Panc1 (cell line): ENCODE results near the gene SPDYE16. TPM values are rescaled to one million over a fixed set of nuclear protein-coding genes. Genes with fewer than 3 reads are reported as not detected.
"Not testable (repeated sequence)": the region's sequence is repeated elsewhere in the genome, so short reads cannot be mapped to it uniquely, and the experiment has no call there.

Source experiments
- ATAC-seq: fragments of 200-7000 bp; cut with Tn5 transposase; 2 replicates; pipeline ENCODE4 v1.9.1; 2020; ENCODE audit warnings: mild to moderate bottlenecking, moderate library complexity
- BruUV-seq: library from RNA; stranded (reverse); fragments of 400-500 nt; replicated peaks from 2 replicates; lab custom pipeline; 2021; lab: Mats Ljungman, UMichigan
- CTCF ChIA-PET: fragments of 300-600 bp; sonication (Branson Sonifier 250); formaldehyde crosslinking; loops from one replicate; lab custom pipeline; 2022; ENCODE audit warnings: antibody characterized with exemption; lab: Charles Lee
- POLR2A ChIA-PET: fragments of 300-600 bp; sonication (Branson Sonifier 250); formaldehyde crosslinking; loops from one replicate; lab custom pipeline; 2022; ENCODE audit warnings: antibody characterized with exemption; lab: Charles Lee
- DNase-seq: peaks from one replicate; pipeline ENCODE4 v3.0.0-alpha.2; 2010; ENCODE audit warnings: low read depth, low spot score
- H3K27ac ChIP-seq: 2 replicates; pipeline ENCODE4 v1.5.1; 2011; ENCODE audit warnings: mild to moderate bottlenecking, low read length, inconsistent platforms
- H3K27me3 ChIP-seq: fragments of 200-500 bp; sonication (Bioruptor generic); 2 replicates; pipeline ENCODE4 v1.6.0; 2014; ENCODE audit warnings: low read length, inconsistent platforms; ENCODE audit not compliant: control insufficient read depth, insufficient read depth
- H3K36me3 ChIP-seq: fragments of 200-500 bp; sonication (Bioruptor generic); 2 replicates; pipeline ENCODE4 v1.5.1; 2014; ENCODE audit warnings: inconsistent platforms, mild to moderate bottlenecking, low read length, moderate library complexity; ENCODE audit not compliant: control insufficient read depth, insufficient read depth
- H3K4me1 ChIP-seq: 2 replicates; pipeline ENCODE4 v1.5.1; 2011; ENCODE audit warnings: inconsistent platforms, mild to moderate bottlenecking, low read length, moderate library complexity; ENCODE audit not compliant: control insufficient read depth, insufficient read depth
- H3K4me3 ChIP-seq, 2 experiments: 2 replicates each; pipeline ENCODE4 v1.5.1; 2011 to 2012; ENCODE audit warnings: low read depth in 2 of 2, low read length in 2 of 2, mild to moderate bottlenecking in 2 of 2, inconsistent platforms in 1 of 2, moderate library complexity in 1 of 2
- H3K9me3 ChIP-seq: fragments of 200-500 bp; sonication (Bioruptor generic); 2 replicates; pipeline ENCODE4 v1.5.1; 2014; ENCODE audit warnings: low read depth, mild to moderate bottlenecking, inconsistent platforms, low read length, moderate library complexity; ENCODE audit not compliant: control insufficient read depth, insufficient read depth
- POLR2AphosphoS5 ChIP-seq: IDR thresholded peaks from 2 replicates; pipeline ENCODE4 v1.6.1; 2012; ENCODE audit warnings: mild to moderate bottlenecking, low read depth, low read length, moderate library complexity
- REST ChIP-seq, 2 experiments: IDR thresholded peaks; 2 replicates each; pipeline ENCODE4 v1.6.1; 2011 to 2012; ENCODE audit warnings: low read depth in 2 of 2, control low read depth in 1 of 2, low read length in 1 of 2, mild to moderate bottlenecking in 1 of 2, moderate library complexity in 1 of 2; ENCODE audit not compliant: insufficient read depth in 1 of 2
- SIN3A ChIP-seq: IDR thresholded peaks from 2 replicates; pipeline ENCODE4 v1.6.1; 2012; ENCODE audit warnings: low read depth, mild to moderate bottlenecking, low read length, moderate library complexity, borderline replicate concordance; ENCODE audit not compliant: insufficient read depth
- TCF7L2 ChIP-seq: IDR thresholded peaks from 2 replicates; pipeline ENCODE4 v1.6.1; 2011; ENCODE audit warnings: mild to moderate bottlenecking, low read depth, low read length, inconsistent platforms
- in situ Hi-C: cut with HindIII; loops from 2 replicates; pipeline ENCODE4 v1.10.0; 2016; ENCODE audit warnings: low sequenced_read_pairs, low pct_unique_long_range_greater_than_20kb
- intact Hi-C: fragments of 100-400 bp; cut with micrococcal nuclease; formaldehyde crosslinking; loops from one replicate; pipeline ENCODE4 v1.10.0; 2022; ENCODE audit not compliant: unreplicated experiment
- total RNA-seq: library from RNA; stranded (reverse); gene quantifications from one replicate; pipeline ENCODE4 v1.2.1, GENCODE V29; 2021; ENCODE audit not compliant: unreplicated experiment
- TF ChIP-seq, protein P1 (sequence below): fragments of 450-650 bp; IDR thresholded peaks from 2 replicates; pipeline ENCODE4 v1.5.1; 2017; ENCODE audit warnings: mild to moderate bottlenecking

SPDYE16 gene
- total RNA-seq, 1 experiment from 2014 or later = not detected

DNA sequence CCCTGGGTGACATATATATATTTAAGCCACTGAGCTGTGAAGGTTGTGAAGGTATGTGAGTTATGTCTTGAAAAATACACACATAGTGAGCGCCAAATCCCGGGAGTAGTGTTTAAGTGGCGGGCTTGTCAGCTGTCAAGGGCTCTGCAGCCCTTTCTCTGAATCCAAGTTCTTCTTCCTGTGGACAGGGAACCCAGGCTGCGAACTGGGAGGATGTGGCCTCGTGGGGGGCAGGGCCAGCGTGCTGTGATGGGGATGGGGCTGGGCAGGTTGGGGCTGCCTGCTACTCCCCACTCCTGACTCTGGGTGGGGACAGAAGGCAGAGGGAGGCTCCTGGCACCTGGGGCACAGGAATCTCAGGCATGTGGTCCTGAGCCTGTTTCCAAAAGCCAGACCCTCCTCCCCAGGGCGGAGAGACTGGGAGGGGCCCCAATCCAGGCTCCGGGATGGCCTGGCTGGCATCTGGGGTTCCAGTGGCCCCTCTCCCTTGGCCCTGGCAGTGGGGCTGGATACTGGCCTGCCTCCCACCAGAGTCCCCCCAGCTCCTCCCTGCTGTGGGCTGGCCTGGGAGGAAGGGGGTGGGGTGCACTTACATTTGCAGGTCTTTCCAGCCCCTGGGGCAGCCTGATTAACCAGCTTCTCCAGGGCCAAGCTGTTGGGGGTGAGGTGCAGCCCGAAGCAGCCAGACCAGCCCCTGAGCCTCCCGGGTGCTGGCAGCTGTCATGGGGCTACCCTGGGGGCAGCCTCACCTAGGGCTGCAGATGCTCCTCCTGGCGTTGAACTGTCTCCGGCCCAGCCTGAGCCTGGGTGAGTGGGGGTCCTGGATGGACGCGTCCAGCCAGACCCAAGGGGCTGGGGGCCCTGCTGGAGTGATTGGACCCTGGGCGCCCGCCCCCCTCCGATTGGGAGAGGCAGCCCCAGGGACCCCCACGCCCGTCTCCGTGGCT is 32.9 kb downstream of the SPDYE16 start, which contains the start of gene UPK3B:
Gene UPK3B, plus strand, starts transcription at position 622 of the 947 bp plus-strand sequence. Its CDS starts 101 bp downstream, at position 723.
- DNase-seq = no peak
- BruUV-seq = no TSS peak
- peak; percentile 2; the same call in 1 of the 2 replicates for ATAC-seq
- in situ Hi-C loops (no loop called here), intact Hi-C loops (no loop called here)
- ChIA-PET CTCF (no interaction called here), POLR2A (no interaction called here)
- no peak for TF ChIP-seq TCF7L2
- no peak for TF ChIP-seq SIN3A
- no peak for TF ChIP-seq REST (IDR thresholded peaks at IDR 0.05; ENCODE audit: insufficient read depth in 1 of 2, low read depth in 2 of 2, low read length in 1 of 2)
- TF ChIP-seq, protein P1, sequence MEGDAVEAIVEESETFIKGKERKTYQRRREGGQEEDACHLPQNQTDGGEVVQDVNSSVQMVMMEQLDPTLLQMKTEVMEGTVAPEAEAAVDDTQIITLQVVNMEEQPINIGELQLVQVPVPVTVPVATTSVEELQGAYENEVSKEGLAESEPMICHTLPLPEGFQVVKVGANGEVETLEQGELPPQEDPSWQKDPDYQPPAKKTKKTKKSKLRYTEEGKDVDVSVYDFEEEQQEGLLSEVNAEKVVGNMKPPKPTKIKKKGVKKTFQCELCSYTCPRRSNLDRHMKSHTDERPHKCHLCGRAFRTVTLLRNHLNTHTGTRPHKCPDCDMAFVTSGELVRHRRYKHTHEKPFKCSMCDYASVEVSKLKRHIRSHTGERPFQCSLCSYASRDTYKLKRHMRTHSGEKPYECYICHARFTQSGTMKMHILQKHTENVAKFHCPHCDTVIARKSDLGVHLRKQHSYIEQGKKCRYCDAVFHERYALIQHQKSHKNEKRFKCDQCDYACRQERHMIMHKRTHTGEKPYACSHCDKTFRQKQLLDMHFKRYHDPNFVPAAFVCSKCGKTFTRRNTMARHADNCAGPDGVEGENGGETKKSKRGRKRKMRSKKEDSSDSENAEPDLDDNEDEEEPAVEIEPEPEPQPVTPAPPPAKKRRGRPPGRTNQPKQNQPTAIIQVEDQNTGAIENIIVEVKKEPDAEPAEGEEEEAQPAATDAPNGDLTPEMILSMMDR = no peak
- no peak for TF ChIP-seq POLR2AphosphoS5
- Histone ChIP-seq H3K27me3 (no peaks in the 10 kb centered on the region), H3K27ac (peak within 1 kb of the TSS; percentile 8), H3K4me3 (peak within 1 kb of the TSS in 1 of 2 experiments; percentile 44; a peak in 3 of 4 replicates), H3K36me3 (no peaks in the 10 kb centered on the region), H3K9me3 (no peaks in the 10 kb centered on the region), H3K4me1 (peaks cover 25% of the 10 kb centered on the region)

DNA sequence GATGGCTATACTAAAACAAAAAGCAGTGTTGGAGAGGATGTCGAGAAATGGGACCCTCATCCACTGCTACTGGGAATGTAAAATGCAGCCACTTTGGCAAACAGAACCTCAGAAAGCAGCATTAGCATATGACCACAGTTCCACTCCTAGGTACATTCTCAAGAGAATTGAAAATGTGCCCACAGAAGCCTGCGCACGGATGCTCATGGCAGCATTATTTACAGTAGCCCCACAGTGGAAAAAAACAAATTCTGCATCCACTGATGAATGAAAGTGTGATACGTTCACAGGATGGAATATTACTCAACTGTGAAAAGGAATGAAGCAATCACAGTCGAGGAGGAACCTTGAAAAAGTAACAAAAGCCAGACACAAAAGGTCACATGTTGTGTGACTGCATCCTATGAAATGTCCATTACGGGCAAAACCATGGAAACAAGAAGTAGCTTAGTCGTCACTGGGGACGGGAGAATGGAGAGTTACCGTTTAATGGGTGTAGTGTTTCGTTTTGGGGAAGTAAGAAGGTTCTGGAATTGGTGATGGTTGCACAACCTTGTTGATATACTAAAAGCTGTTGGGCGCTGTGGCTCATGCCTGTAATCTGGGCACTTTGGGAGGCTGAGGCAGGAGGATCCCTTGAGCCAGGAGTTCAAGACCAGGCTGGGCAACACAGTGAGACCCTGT is 35.2 kb downstream of the SPDYE16 start:
- Histone ChIP-seq H3K27ac (no peak overlapping the region), H3K9me3 (no peaks in the 10 kb centered on the region), H3K4me3 (no peak overlapping the region), H3K36me3 (no peaks in the 10 kb centered on the region), H3K4me1 (peaks cover 15% of the 10 kb centered on the region), H3K27me3 (no peaks in the 10 kb centered on the region)
- BruUV-seq = no TSS peak
- intact Hi-C loops = no loop called here
- in situ Hi-C loops = no loop called here
- DNase-seq (no peak), ATAC-seq (no peak)
- POLR2A ChIA-PET = no interaction called here
- TF ChIP-seq TCF7L2 = no peak
- TF ChIP-seq SIN3A = no peak
- TF ChIP-seq, protein P1 = no peak
- TF ChIP-seq REST (IDR thresholded peaks at IDR 0.05; ENCODE audit: insufficient read depth in 1 of 2, low read depth in 2 of 2, low read length in 1 of 2) = no peak
- 0 out of 2 replicates have a peak, but pooled peaks have one; percentile 17 for TF ChIP-seq POLR2AphosphoS5
- CTCF ChIA-PET = no interaction called here

DNA sequence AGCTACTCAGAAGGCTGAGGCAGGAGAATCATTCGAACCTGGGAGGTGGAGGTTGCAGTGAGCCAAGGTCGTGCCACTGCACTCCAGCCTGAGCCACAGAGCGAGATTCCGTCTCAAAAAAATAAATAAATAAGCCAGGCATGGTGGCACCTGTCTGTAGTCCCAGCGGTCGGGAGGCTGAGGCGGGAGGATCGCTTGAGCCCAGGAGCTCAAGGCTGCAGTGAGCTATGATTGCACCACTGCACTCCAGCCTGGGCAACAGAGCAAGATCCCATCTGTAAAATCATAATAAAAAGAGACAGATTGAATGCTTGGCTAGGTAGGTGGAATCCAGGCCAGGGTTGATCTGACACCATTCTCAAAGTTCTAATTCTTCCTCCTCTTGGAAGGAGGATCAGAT is 36.5 kb downstream of the SPDYE16 start:
- intact Hi-C loops, H3K27me3 ChIP-seq, H3K27ac ChIP-seq, H3K4me3 ChIP-seq, ATAC-seq, in situ Hi-C loops, POLR2A ChIA-PET, H3K9me3 ChIP-seq, CTCF ChIA-PET, BruUV-seq, H3K36me3 ChIP-seq, DNase-seq: not testable (repeated sequence)
- H3K4me1 ChIP-seq = peaks cover 12% of the 10 kb centered on the region
